Measurements from ENCODE around the gene ZFP62. TPM values are rescaled to one million over a fixed set of nuclear protein-coding genes. Genes with fewer than 3 reads are reported as not detected.

Gene ZFP62
- total and polyA plus RNA-seq, 7 experiments from 2014 or later, result 24.9 to 80.4 (median 31.5) TPM

GRCh38 chr5:180807654-180808414 lies 53.2 kb downstream of the ZFP62 start:
- Mint-ChIP-seq H3K9me3 (peaks cover 0 to 3% (median 0%) of the 10 kb centered on the region in 11 donors), H3K4me1 (peaks cover 58 to 74% (median 64%) of the 10 kb centered on the region in 7 donors), H3K27me3 (no peaks in the 10 kb centered on the region), H3K4me3 (peak overlapping the region; percentile 83 to 99 (median 92)), H3K36me3 (peaks cover 0 to 42% (median 4%) of the 10 kb centered on the region in 5 donors), H3K27ac (peak overlapping the region; percentile 91 to 100 (median 98))
- ATAC-seq (no peak), DNase-seq (no peak)
- Histone ChIP-seq H3K36me3 (ENCODE audit: control insufficient read depth in 2 of 3, insufficient read depth in 3 of 3, low read length in 3 of 3) (peaks cover 0 to 8% (median 0%) of the 10 kb centered on the region in 3 experiments), H3K27ac (ENCODE audit: low read depth, low read length) (peak overlapping the region; percentile 96), H3K9me3 (ENCODE audit: control insufficient read depth in 2 of 3, low read length in 3 of 3) (no peaks in the 10 kb centered on the region), H3K4me1 (ENCODE audit: control insufficient read depth in 2 of 2, insufficient read depth in 2 of 2, low read length in 2 of 2) (peaks cover 52 to 66% of the 10 kb centered on the region in 2 donors), H3K4me3 (ENCODE audit: low read length) (peak overlapping the region; percentile 88), H3K27me3 (ENCODE audit: control insufficient read depth in 2 of 2, insufficient read depth in 2 of 2, low read length in 2 of 2) (no peaks in the 10 kb centered on the region)
- intact Hi-C loops (cut with micrococcal nuclease), result loop anchor here in 1 of 2 donors (5.0 kb wide), 1 partner anchor 434 kb away; the partner anchor contains the start of gene RACK1
- ChIA-PET CTCF (interaction anchor here (0.6 to 1.3 kb wide), 6 partner anchors 12 to 65 kb away, joined by 3 to 6 read pairs (median 4); no protein-coding TSS in a partner anchor), POLR2A (interaction anchor here (0.5 to 12.1 kb wide), 16 partner anchors 8 to 437 kb away, joined by 3 to 273 read pairs (median 6); partner anchors contain the start of gene ZFP62)

- H3K36me3 Mint-ChIP-seq, result peaks cover 0 to 42% (median 4%) of the 10 kb centered on the region in 5 donors
- H3K27ac ChIP-seq (ENCODE audit: low read depth, low read length), result peak overlapping the region; percentile 96
- H3K4me1 Mint-ChIP-seq, result peaks cover 56 to 71% (median 62%) of the 10 kb centered on the region in 7 donors
- H3K4me3 ChIP-seq (ENCODE audit: low read length), result peak overlapping the region; percentile 88
- H3K27me3 Mint-ChIP-seq, result no peaks in the 10 kb centered on the region
- ATAC-seq (no peak), DNase-seq (no peak)
- H3K36me3 ChIP-seq (ENCODE audit: control insufficient read depth in 2 of 3, insufficient read depth in 3 of 3, low read length in 3 of 3), result peaks cover 0 to 8% (median 0%) of the 10 kb centered on the region in 3 experiments
- peak overlapping the region; percentile 83 to 99 (median 92) for H3K4me3 Mint-ChIP-seq
- CTCF ChIA-PET, result interaction anchor here (0.6 to 1.3 kb wide), 5 partner anchors 11 to 65 kb away, joined by 3 to 4 read pairs (median 3); no protein-coding TSS in a partner anchor
- H3K27ac Mint-ChIP-seq, result peak overlapping the region; percentile 91 to 100 (median 98)
- POLR2A ChIA-PET, result interaction anchor here (0.7 to 12.1 kb wide), 9 partner anchors 7 to 454 kb away, joined by 3 to 273 read pairs (median 5); partner anchors contain the start of genes TRIM41, TRIM52 and ZFP62
- H3K4me1 ChIP-seq (ENCODE audit: control insufficient read depth in 2 of 2, insufficient read depth in 2 of 2, low read length in 2 of 2), result peaks cover 52 to 65% of the 10 kb centered on the region in 2 donors
- intact Hi-C loops (cut with micrococcal nuclease), result loop anchor here in 1 of 2 donors (5.0 kb wide), 1 partner anchor 435 kb away; the partner anchor contains the start of gene RACK1
- no peaks in the 10 kb centered on the region for H3K9me3 ChIP-seq (ENCODE audit: control insufficient read depth in 2 of 3, low read length in 3 of 3)
- no peaks in the 10 kb centered on the region for H3K27me3 ChIP-seq (ENCODE audit: control insufficient read depth in 2 of 2, insufficient read depth in 2 of 2, low read length in 2 of 2)
- H3K9me3 Mint-ChIP-seq, result peaks cover 0 to 3% (median 0%) of the 10 kb centered on the region in 11 donors
These were observed 54.0 kb downstream of the ZFP62 start for GRCh38 chr5:180807046-180807445.

DNA sequence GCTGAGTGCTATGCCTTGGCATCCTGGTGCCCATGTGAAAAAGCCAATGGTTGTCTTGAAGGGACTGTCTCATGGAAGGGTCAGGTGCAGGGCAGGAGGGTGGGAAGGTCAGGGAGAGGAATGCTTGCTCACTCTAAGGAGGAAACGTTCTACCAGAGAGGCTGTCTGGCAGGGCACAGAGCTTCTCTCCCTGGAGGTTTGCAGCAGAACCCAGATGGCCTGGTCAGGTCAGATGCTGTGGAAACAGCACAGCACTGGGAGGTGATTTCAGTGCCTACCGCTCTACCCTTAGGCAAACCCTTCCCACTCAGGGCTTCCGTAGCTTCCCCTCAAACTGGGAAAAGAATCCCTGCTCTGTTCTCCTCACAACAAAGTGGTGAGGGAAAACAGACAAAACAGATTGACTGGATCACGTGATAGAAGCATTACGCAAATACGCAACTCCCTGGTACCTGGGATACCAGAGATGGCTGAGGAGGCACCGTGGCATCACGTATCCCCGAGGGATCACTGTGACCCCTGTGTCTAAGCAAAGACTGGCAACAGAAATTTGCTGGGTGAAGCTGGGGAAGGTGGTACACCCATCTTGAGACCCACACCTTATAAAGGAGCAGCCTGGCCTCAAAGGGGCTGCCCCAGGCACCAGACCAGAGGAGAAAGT lies 54.6 kb downstream of the ZFP62 start:
- CTCF ChIA-PET, result interaction anchor here (0.9 to 1.1 kb wide), 2 partner anchors 25 to 62 kb away, joined by 3 read pairs; no protein-coding TSS in a partner anchor
- H3K4me1 ChIP-seq (ENCODE audit: control insufficient read depth in 2 of 2, insufficient read depth in 2 of 2, low read length in 2 of 2), result peaks cover 52 to 65% of the 10 kb centered on the region in 2 donors
- peak overlapping the region; percentile 88 for H3K4me3 ChIP-seq (ENCODE audit: low read length)
- intact Hi-C loops (cut with micrococcal nuclease), result loop anchor here in 1 of 2 donors (5.0 kb wide), 1 partner anchor 436 kb away; the partner anchor contains the start of gene RACK1
- Mint-ChIP-seq H3K36me3 (peaks cover 0 to 47% (median 8%) of the 10 kb centered on the region in 5 donors), H3K27me3 (no peaks in the 10 kb centered on the region), H3K4me3 (peak overlapping the region; percentile 83 to 99 (median 92)), H3K4me1 (peaks cover 57 to 71% (median 62%) of the 10 kb centered on the region in 7 donors), H3K27ac (peak overlapping the region; percentile 91 to 100 (median 98)), H3K9me3 (peaks cover 0 to 3% (median 0%) of the 10 kb centered on the region in 11 donors)
- POLR2A ChIA-PET, result interaction anchor here (0.7 to 12.1 kb wide), 8 partner anchors 8 to 455 kb away, joined by 3 to 273 read pairs (median 6); partner anchors contain the start of genes TRIM41, TRIM52 and ZFP62
- DNase-seq, result no peak
- no peak for ATAC-seq
- H3K36me3 ChIP-seq (ENCODE audit: control insufficient read depth in 2 of 3, insufficient read depth in 3 of 3, low read length in 3 of 3), result peaks cover 0 to 8% (median 0%) of the 10 kb centered on the region in 3 experiments
- peak overlapping the region; percentile 96 for H3K27ac ChIP-seq (ENCODE audit: low read depth, low read length)
- H3K9me3 ChIP-seq (ENCODE audit: control insufficient read depth in 2 of 3, low read length in 3 of 3), result no peaks in the 10 kb centered on the region
- H3K27me3 ChIP-seq (ENCODE audit: control insufficient read depth in 2 of 2, insufficient read depth in 2 of 2, low read length in 2 of 2), result no peaks in the 10 kb centered on the region

DNA sequence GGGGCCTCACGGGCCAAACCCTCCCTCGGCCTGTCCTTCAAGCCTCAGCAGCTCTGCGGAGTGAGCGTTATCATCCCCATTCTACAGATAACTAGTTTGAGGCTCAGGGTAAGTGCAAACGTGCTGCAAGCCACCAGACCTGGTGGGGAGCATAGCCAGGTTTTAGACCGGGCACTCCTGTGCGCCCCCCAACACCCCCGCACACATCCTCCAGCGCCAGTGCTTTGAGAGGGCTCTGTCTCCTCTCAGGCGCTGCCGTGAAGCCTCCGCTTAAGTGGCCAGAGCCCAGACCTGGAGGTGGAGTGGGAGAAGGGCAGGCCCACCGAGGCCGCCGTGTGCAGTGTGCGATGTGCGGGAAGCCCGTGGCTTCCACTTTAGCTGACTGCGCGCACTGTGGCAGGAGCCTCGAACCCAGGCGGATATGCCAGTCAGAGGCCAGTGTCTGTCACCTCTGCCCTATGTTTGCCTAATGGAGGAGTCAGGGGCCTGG lies 56.9 kb downstream of the ZFP62 start:
- H3K27ac ChIP-seq (ENCODE audit: low read depth, low read length), result peak overlapping the region; percentile 96
- Mint-ChIP-seq H3K9me3 (no peaks in the 10 kb centered on the region), H3K27me3 (no peaks in the 10 kb centered on the region), H3K4me1 (peaks cover 76 to 83% (median 77%) of the 10 kb centered on the region in 7 donors), H3K4me3 (peak overlapping the region; percentile 83 to 99 (median 94)), H3K36me3 (peaks cover 0 to 61% (median 13%) of the 10 kb centered on the region in 5 donors), H3K27ac (peak overlapping the region; percentile 91 to 100 (median 98))
- no peak for ATAC-seq
- H3K4me3 ChIP-seq (ENCODE audit: low read length), result peak overlapping the region; percentile 77
- H3K27me3 ChIP-seq (ENCODE audit: control insufficient read depth in 2 of 2, insufficient read depth in 2 of 2, low read length in 2 of 2), result no peaks in the 10 kb centered on the region
- H3K36me3 ChIP-seq (ENCODE audit: control insufficient read depth in 2 of 3, insufficient read depth in 3 of 3, low read length in 3 of 3), result peaks cover 0 to 18% (median 3%) of the 10 kb centered on the region in 3 experiments
- H3K9me3 ChIP-seq (ENCODE audit: control insufficient read depth in 2 of 3, low read length in 3 of 3), result no peaks in the 10 kb centered on the region
- intact Hi-C loops (cut with micrococcal nuclease), result loop anchor here in 1 of 2 donors (1.0 kb wide), 1 partner anchor 57 kb away; the partner anchor contains the start of gene ZFP62
- H3K4me1 ChIP-seq (ENCODE audit: control insufficient read depth in 2 of 2, insufficient read depth in 2 of 2, low read length in 2 of 2), result peaks cover 72 to 83% of the 10 kb centered on the region in 2 donors
- POLR2A ChIA-PET, result interaction anchor here (0.5 to 12.1 kb wide), 14 partner anchors 10 to 456 kb away, joined by 3 to 273 read pairs (median 6); partner anchors contain the start of genes RACK1, TRIM52 and ZFP62
- CTCF ChIA-PET, result interaction anchor here (1.0 to 1.8 kb wide), 3 partner anchors 26 to 30 kb away, joined by 3 to 6 read pairs (median 5); no protein-coding TSS in a partner anchor
- no peak for DNase-seq

DNA sequence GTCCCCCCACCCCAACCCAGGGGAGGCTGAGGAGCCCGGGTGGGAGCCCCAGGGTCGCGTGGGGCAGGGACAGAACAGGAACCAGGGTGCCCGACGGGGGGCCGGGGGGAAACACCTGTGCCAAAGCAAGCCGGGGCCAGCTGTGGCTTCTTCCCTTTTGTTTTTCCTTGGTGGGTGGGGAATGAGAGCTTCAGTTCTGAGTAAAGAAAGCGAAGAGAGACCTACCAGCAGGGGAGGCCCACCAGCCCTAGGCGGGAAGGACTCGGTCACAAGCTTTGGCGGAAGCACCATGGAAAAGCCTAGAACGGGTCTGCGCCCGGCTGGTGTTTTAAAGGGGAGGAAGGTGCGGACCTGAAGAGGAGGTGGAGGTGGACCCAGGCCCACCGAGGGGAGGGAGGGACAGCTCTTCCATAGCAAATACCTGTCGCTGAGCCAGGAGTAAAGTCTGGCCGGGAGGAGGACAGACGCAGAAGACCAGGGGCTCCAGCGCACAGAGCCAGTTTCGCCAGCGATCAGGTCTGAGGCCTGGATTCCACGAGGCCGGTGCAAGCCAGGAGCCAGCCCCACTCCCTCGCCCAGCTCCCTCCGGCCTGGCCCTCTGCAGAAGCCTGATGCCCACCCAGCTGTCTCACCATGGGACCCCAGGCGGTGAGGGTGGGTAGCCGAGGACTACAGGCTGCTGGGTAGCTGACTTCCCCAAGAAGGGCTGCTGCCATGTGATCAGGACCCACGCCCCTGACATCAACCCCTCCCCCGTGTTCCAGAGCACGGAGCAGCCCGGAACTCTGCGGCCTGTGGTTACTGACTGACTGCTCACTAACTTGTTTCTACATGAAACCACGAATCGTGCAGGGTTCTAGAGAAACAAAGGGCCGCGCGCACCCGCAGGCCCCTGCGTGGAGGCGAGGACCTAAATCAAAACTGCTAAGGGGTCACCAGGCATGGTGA lies 57.6 kb downstream of the ZFP62 start:
- ChIA-PET POLR2A (interaction anchor here (0.6 to 12.1 kb wide), 20 partner anchors 9 to 457 kb away, joined by 3 to 273 read pairs (median 4); partner anchors contain the start of genes RACK1, TRIM52 and ZFP62), CTCF (interaction anchor here (1.0 to 1.8 kb wide), 6 partner anchors 9 to 66 kb away, joined by 3 to 9 read pairs (median 6); no protein-coding TSS in a partner anchor)
- no peaks in the 10 kb centered on the region for H3K9me3 Mint-ChIP-seq
- H3K4me1 Mint-ChIP-seq, result peaks cover 76 to 83% (median 79%) of the 10 kb centered on the region in 7 donors
- DNase-seq, result peak; percentile 51 to 87 (median 83)
- H3K36me3 Mint-ChIP-seq, result peaks cover 6 to 62% (median 15%) of the 10 kb centered on the region in 5 donors
- peak overlapping the region; percentile 91 to 100 (median 98) for H3K27ac Mint-ChIP-seq
- H3K27me3 ChIP-seq (ENCODE audit: control insufficient read depth in 2 of 2, insufficient read depth in 2 of 2, low read length in 2 of 2), result no peaks in the 10 kb centered on the region
- H3K27ac ChIP-seq (ENCODE audit: low read depth, low read length), result peak overlapping the region; percentile 96
- peaks cover 0 to 18% (median 3%) of the 10 kb centered on the region in 3 experiments for H3K36me3 ChIP-seq (ENCODE audit: control insufficient read depth in 2 of 3, insufficient read depth in 3 of 3, low read length in 3 of 3)
- no peaks in the 10 kb centered on the region for H3K9me3 ChIP-seq (ENCODE audit: control insufficient read depth in 2 of 3, low read length in 3 of 3)
- peak overlapping the region; percentile 83 to 99 (median 94) for H3K4me3 Mint-ChIP-seq
- H3K4me3 ChIP-seq (ENCODE audit: low read length), result peak overlapping the region; percentile 77
- H3K27me3 Mint-ChIP-seq, result no peaks in the 10 kb centered on the region
- peak; percentile 82 for ATAC-seq
- intact Hi-C loops (cut with micrococcal nuclease), result loop anchor here (1.0 to 2.0 kb wide), 11 partner anchors 19 to 983 kb away; partner anchors contain the start of genes TRIM41 (in 2 of the 2), ZFP62 (in 2 of the 2), CNOT6 (in 1 of the 2) and SQSTM1 (in 1 of the 2)
- peaks cover 75 to 84% of the 10 kb centered on the region in 2 donors for H3K4me1 ChIP-seq (ENCODE audit: control insufficient read depth in 2 of 2, insufficient read depth in 2 of 2, low read length in 2 of 2)

All from naive thymus-derived CD4-positive, alpha-beta T cell (primary cell).